K562 (cell line): Measurements from ENCODE around the gene TSPAN32. TPM values are rescaled to one million over a fixed set of nuclear protein-coding genes. Genes with fewer than 3 reads are reported as not detected.

ENCODE experiments used
- ATAC-seq: fragments of 200-7000 bp; cut with Tn5 transposase; 3 replicates; pipeline ENCODE4 v1.9.1; 2020; ENCODE audit warnings: moderate library complexity
- BruUV-seq: library from RNA; stranded (reverse); fragments of 400-500 nt; replicated peaks from 2 replicates; lab custom pipeline; 2021; lab: Mats Ljungman, UMichigan
- CTCF ChIA-PET: fragments of 300-600 bp; formaldehyde crosslinking; extraction: SDS; loops from one replicate; lab custom pipeline; 2021; ENCODE audit warnings: low intra/inter-chr PET ratio; lab: Yijun Ruan, JAX
- POLR2A ChIA-PET: fragments of 300-600, 350-650 bp; sonication (Branson Sonifier 250); formaldehyde crosslinking; extraction: SDS; loops from one replicate; lab custom pipeline; 2021; ENCODE audit warnings: antibody characterized with exemption, inconsistent platforms; lab: Yijun Ruan, JAX
- DNase-seq, 4 experiments: peaks; one replicate each; pipeline versions ENCODE4 v3.0.0 to v3.0.0-alpha.2; 2011 to 2018; ENCODE audit warnings: low spot score in 3 of 4, mixed read lengths in 3 of 4; ENCODE audit errors: extremely low read depth in 1 of 4
- FAIRE-seq: peaks from 2 replicates; lab custom pipeline; 2011; peaks lifted over from hg19 to GRCh38; lab: Jason Lieb, UNC
- H2AFZ ChIP-seq: 2 replicates; pipeline ENCODE4 v1.6.0; 2011; ENCODE audit warnings: low read depth, low read length, control low read depth, inconsistent platforms
- H3K27ac ChIP-seq: fragments of 200-600 bp; 3 replicates; pipeline ENCODE4 v1.8.0; 2011; ENCODE audit warnings: low read depth, mild to moderate bottlenecking, control low read depth, inconsistent platforms, low read length, moderate library complexity, mixed read lengths; ENCODE audit errors: extremely low read depth
- H3K27me3 ChIP-seq, 2 experiments: fragments of 300-600 bp in 1 of 2; 2 replicates in 1 of 2; 3 replicates in 1 of 2; pipeline versions ENCODE4 v1.6.0 to v1.8.0; 2011; ENCODE audit warnings: inconsistent platforms in 2 of 2, low read length in 2 of 2, mild to moderate bottlenecking in 1 of 2, mixed read lengths in 1 of 2, moderate library complexity in 1 of 2; ENCODE audit not compliant: control insufficient read depth in 2 of 2, insufficient read depth in 2 of 2
- H3K36me3 ChIP-seq: fragments of 300-600 bp; 3 replicates; pipeline ENCODE4 v1.8.0; 2011; ENCODE audit warnings: mild to moderate bottlenecking, low read length, inconsistent platforms; ENCODE audit not compliant: control insufficient read depth, insufficient read depth
- H3K4me1 ChIP-seq, 2 experiments: fragments of 200-600 bp in 1 of 2; replicated peaks in 1 of 2; 2 replicates in 1 of 2; 3 replicates in 1 of 2; pipeline versions ENCODE4 v1.5.1 to v1.8.0; 2011; ENCODE audit warnings: inconsistent platforms in 2 of 2, low read length in 2 of 2, mild to moderate bottlenecking in 1 of 2, mixed read lengths in 1 of 2, moderate library complexity in 1 of 2; ENCODE audit not compliant: control insufficient read depth in 2 of 2, insufficient read depth in 2 of 2
- H3K4me2 ChIP-seq: 2 replicates; pipeline ENCODE4 v1.6.1; 2011; ENCODE audit warnings: low read length, control low read depth, inconsistent platforms, mixed read lengths; ENCODE audit not compliant: insufficient read depth
- H3K4me3 ChIP-seq: fragments of 200-600 bp; sonication (generic), shearing (Covaris generic); 2 replicates; pipeline ENCODE4 v1.5.1; 2016; ENCODE audit warnings: control low read depth, inconsistent platforms
- H3K79me2 ChIP-seq: fragments of 200-600 bp; 3 replicates; pipeline ENCODE4 v1.8.0; 2011; ENCODE audit warnings: low read length, inconsistent platforms; ENCODE audit not compliant: control insufficient read depth, insufficient read depth
- H3K9ac ChIP-seq, 2 experiments: 2 replicates each; pipeline versions ENCODE4 v1.6.0 to v1.6.1; 2011; ENCODE audit warnings: low read depth in 2 of 2, low read length in 2 of 2, control low read depth in 1 of 2, inconsistent platforms in 1 of 2, mild to moderate bottlenecking in 1 of 2, mixed read lengths in 1 of 2; ENCODE audit not compliant: insufficient read depth in 1 of 2
- H3K9me1 ChIP-seq: one replicate; pipeline ENCODE4 v1.6.0; 2011; ENCODE audit warnings: inconsistent platforms, mild to moderate bottlenecking, low read length, moderate library complexity; ENCODE audit not compliant: control insufficient read depth, insufficient read depth
- H3K9me3 ChIP-seq: replicated peaks from 2 replicates; pipeline ENCODE4 v1.5.1; 2011; ENCODE audit warnings: low read depth, low read length, inconsistent platforms; ENCODE audit not compliant: control insufficient read depth, insufficient read depth
- H4K20me1 ChIP-seq: replicated peaks from 2 replicates; pipeline ENCODE4 v1.6.1; 2011; ENCODE audit warnings: low read length, inconsistent platforms, mixed read lengths; ENCODE audit not compliant: control insufficient read depth, insufficient read depth
- C11orf30 ChIP-seq: fragments of 450-650 bp; IDR thresholded peaks from 2 replicates; pipeline ENCODE4 v1.6.1; 2016; ENCODE audit warnings: low read depth, mild to moderate bottlenecking
- FOSL1 ChIP-seq: fragments of 200-800 bp; sonication (Bioruptor generic); conservative IDR thresholded peaks from 2 replicates; pipeline ENCODE4 v1.6.1; 2016; ENCODE audit warnings: missing genetic modification characterization, missing compliant biosample characterization
- HNRNPLL ChIP-seq: fragments of 200-400 bp; formaldehyde crosslinking; IDR thresholded peaks from 2 replicates; pipeline ENCODE4 v1.6.1; 2017; ENCODE audit warnings: low read length, low read depth, mild to moderate bottlenecking; ENCODE audit not compliant: poor library complexity, severe bottlenecking
- MLX ChIP-seq, 2 experiments: fragments of 450-650 bp in 1 of 2; sonication (generic) in 1 of 2; formaldehyde crosslinking; conservative IDR thresholded peaks; 2 replicates each; pipeline versions ENCODE4 v1.4.0 to v1.8.1; 2020 to 2022; ENCODE audit warnings: mild to moderate bottlenecking in 1 of 2, missing genetic modification reagents in 1 of 2
- NR4A1 ChIP-seq, 2 experiments: fragments of 250-450 bp in 1 of 2; fragments of 450-650 bp in 1 of 2; sonication (Bioruptor Pico) in 1 of 2; IDR thresholded peaks; 2 replicates each; pipeline versions ENCODE4 v1.4.0 to v1.6.1; 2016 to 2020; ENCODE audit warnings: mild to moderate bottlenecking in 2 of 2, missing compliant biosample characterization in 1 of 2, missing genetic modification characterization in 1 of 2, moderate library complexity in 1 of 2
- PCBP2 ChIP-seq: fragments of 200-400 bp; formaldehyde crosslinking; IDR thresholded peaks from 2 replicates; pipeline ENCODE4 v1.6.1; 2018; ENCODE audit warnings: low read length, low read depth, mild to moderate bottlenecking, moderate library complexity; ENCODE audit not compliant: poor library complexity, severe bottlenecking
- SMAD1 ChIP-seq: fragments of 150-350 bp; IDR thresholded peaks from 2 replicates; pipeline ENCODE4 v1.6.1; 2014; ENCODE audit warnings: low read length, low read depth; ENCODE audit not compliant: partially characterized antibody
- SMARCB1 ChIP-seq: IDR thresholded peaks from 2 replicates; pipeline ENCODE4 v1.6.1; 2011; ENCODE audit warnings: improper control_type of control experiment, low read depth; ENCODE audit not compliant: insufficient read length
- ZNF311 ChIP-seq: fragments of 250-450 bp; sonication (Bioruptor Pico); IDR thresholded peaks from 2 replicates; pipeline ENCODE4 v1.4.0; 2020; ENCODE audit warnings: mild to moderate bottlenecking, moderate library complexity
- WGBS: fragments of 100-300 bp; shearing (Covaris generic); methylation state at CpG from one replicate; pipeline ENCODE4 v1.1.6; 2016; ENCODE audit warnings: low coverage, mixed read lengths; ENCODE audit not compliant: insufficient coverage; ENCODE audit errors: missing lambda C conversion rate; 5-methylcytosine and 5-hydroxymethylcytosine counted together
- in situ Hi-C: fragments of 300-500 bp; cut with MboI; formaldehyde crosslinking; loops from 4 replicates; pipeline ENCODE4 v1.15.0; 2018; ENCODE audit warnings: inconsistent platforms, mixed read lengths
- intact Hi-C: fragments of 100-400 bp; cut with micrococcal nuclease; formaldehyde crosslinking; loops from 2 replicates; pipeline ENCODE4 v1.14.2; 2022
- polyA plus RNA-seq, 8 experiments: library from polyadenylated mRNA; depleted of rRNA in 4 of 8; stranded (reverse) in 5 of 8; unstranded in 3 of 8; fragments of >200 nt; fragmentation: Nextera tagmentation in 2 of 8; fragmentation: Illumina TruSeq in 1 of 8; extraction: Ambion mirVana in 2 of 8; extraction: Trizol in 1 of 8; gene quantifications; 2 replicates each; pipeline versions ENCODE4 v1.2.1 to v1.2.3, GENCODE V29; 2011 to 2014; ENCODE audit warnings: inconsistent platforms in 1 of 8, missing spikeins in 1 of 8
- total RNA-seq, 7 experiments: library from RNA; depleted of rRNA in 6 of 7; stranded (reverse); fragments of >200 nt in 6 of 7; fragmentation: Illumina TruSeq in 2 of 7; extraction: Trizol in 2 of 7; gene quantifications; 2 replicates each; pipeline versions ENCODE4 v1.2.1 to v1.2.3, GENCODE V29; 2011 to 2021; ENCODE audit warnings: low replicate concordance in 1 of 7

Gene TSPAN32
- total and polyA plus RNA-seq, 9 of the 15 experiments (the other 6 are each of a cell fraction or from before 2014, with no cell fraction given) = 0.21 to 7.3 (median 2.6) TPM

GRCh38 chr11:2359557-2359956 is 57.7 kb downstream of the TSPAN32 start:
- in situ Hi-C loops (no loop called here), intact Hi-C loops (no loop called here)
- Histone ChIP-seq H3K36me3 (no peaks in the 10 kb centered on the region), H2AFZ (no peak overlapping the region), H3K27ac (no peak overlapping the region), H3K27me3 (peaks cover 32 to 80% of the 10 kb centered on the region in 2 experiments), H3K9me1 (no peaks in the 10 kb centered on the region), H3K9ac (no peak overlapping the region), H4K20me1 (peaks cover 12% of the 10 kb centered on the region), H3K4me2 (no peak overlapping the region), H3K79me2 (no peaks in the 10 kb centered on the region), H3K4me1 (peaks cover 0 to 7% of the 10 kb centered on the region in 2 experiments; a peak in 2 of 5 replicates), H3K4me3 (no peak overlapping the region), H3K9me3 (no peaks in the 10 kb centered on the region)
- FAIRE-seq = no peak
- no TSS peak for BruUV-seq
- no peak for DNase-seq
- ChIA-PET POLR2A (interaction anchor here (0.6 kb wide), 1 partner anchor 86 kb away, joined by 3 read pairs; no protein-coding TSS in a partner anchor), CTCF (no interaction called here)
- 2% methylated on average over 9 of the region's 9 CpGs for WGBS
- ATAC-seq = no peak
- TF ChIP-seq HNRNPLL = no peak
- no peak for TF ChIP-seq PCBP2
- TF ChIP-seq SMAD1 = no peak
- no peak for TF ChIP-seq ZNF311 (CRISPR knock-in tag)
- no peak for TF ChIP-seq FOSL1 (tag)
- TF ChIP-seq MLX (CRISPR knock-in tag; conservative IDR thresholded peaks at IDR 0.05) = no peak
- no peak for TF ChIP-seq NR4A1 (CRISPR knock-in tag; IDR thresholded peaks at IDR 0.05)
- TF ChIP-seq NR4A1 (tag; IDR thresholded peaks at IDR 0.05) = no peak
- no peak for TF ChIP-seq C11orf30
- no peak for TF ChIP-seq SMARCB1
